ENCODE results near the gene CCDC17.
"Not testable (repeated sequence)": the region's sequence is repeated elsewhere in the genome, so short reads cannot be mapped to it uniquely, and the experiment has no call there.

Gene CCDC17

DNA sequence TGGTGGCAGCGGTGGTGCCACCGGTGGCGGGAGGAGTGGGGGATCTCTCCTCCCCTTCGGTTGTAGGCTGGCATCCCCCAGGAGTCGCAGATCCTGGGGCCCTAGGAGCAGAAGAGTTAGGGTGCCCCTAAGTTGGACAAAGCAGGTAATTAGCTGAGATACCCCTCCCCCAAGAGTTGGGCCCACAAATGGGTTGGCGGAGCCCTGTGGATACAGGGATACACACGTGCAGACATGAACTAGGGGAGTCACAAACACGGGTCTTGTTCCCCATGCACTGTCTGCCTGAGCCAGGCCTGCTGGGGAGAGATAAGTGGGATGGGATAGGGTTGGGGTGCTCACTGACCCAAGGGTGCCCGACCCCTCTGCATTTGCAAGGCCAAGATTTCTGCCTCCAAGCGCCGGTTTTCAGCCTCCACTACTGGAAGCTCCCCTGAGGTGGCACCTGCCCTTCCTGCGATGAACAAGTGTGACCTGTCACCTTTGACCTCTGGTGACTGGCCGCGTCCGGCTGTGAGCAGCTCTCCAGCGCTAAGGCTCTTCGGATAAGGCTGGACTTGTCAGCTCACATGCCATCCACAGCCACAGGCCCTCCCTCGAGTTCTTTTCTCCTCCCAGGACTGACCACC lies 1.8 kb downstream of the CCDC17 start:
- DNase-seq (ENCODE audit: low read depth): no peak

DNA sequence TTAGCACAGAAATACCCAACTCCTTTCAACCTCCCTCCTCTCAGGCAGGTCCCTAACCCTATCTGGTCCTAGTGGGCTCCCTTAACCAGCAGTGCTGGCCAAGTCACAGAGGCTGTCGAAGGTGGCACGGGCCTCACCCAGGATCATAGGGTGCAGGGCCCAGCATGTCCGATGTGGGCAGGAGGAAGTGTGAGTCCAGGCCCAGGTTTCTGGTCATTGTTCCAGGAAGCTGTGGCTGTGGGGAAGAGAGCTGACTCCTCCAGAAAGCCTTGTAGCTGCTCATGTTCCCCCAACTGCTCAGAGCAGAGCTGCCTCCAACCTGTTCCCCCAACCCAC lies 2.4 kb downstream of the CCDC17 start:
- no peak for DNase-seq (ENCODE audit: low read depth)

DNA sequence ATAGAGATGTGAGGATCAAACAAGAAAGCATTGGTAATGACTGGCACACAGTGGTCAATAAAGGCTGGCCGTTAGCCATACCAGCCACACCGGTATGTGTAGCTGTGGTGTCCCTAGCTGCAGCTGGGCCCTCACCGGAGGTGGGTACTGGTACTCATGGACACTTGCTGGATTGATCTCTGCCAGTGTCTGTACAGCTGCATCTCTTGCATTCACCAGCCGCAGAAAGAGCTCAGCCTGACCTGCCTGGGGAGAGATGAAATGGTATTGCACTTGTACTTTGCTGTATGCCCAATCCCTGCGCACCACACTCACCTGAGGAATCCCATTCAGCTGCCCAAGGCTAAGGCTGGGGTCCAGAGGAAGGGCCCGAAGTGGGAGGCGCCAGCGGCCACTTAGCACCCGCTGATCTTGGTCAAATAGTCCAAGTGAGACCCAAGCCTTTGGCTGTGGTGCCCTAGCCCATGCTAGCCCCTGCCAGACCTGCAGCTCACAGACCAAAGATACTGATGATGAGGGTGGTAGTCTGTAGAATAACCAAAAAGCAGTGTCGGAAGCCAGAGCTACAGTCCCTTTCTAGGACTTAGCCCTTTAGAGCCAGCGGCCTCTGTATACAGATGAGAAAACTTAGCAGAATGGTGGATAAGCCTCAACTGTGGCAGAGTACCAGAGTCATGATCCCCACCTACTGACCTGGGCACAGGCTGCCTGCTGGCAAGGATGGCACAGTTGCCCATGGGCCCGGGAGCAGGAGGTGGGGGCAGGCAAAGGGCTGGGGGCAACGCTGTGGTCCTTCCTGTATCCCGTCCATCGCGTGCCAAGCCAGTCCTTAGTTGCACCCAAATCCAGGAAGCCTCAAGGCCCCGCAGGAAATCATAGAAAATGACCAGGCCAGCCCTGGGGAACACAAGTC lies 3.0 kb downstream of the CCDC17 start:
- no peak for DNase-seq (ENCODE audit: low read depth)

- DNase-seq (ENCODE audit: low read depth): no peak
These were observed 4.5 kb downstream of the CCDC17 start for GRCh38 chr1:45619149-45619921.

GRCh38 chr1:45617618-45618017 lies 6.2 kb downstream of the CCDC17 start:
- DNase-seq (ENCODE audit: low read depth): no peak

- no peak for DNase-seq (ENCODE audit: low read depth)
These were observed 8.0 kb downstream of the CCDC17 start for GRCh38 chr1:45615885-45616284.

GRCh38 chr1:45612941-45613579 lies 10.8 kb downstream of the CCDC17 start:
- DNase-seq (ENCODE audit: low read depth): no peak

- no peak for DNase-seq (ENCODE audit: low read depth)
These were observed 13.1 kb downstream of the CCDC17 start for GRCh38 chr1:45610589-45611226.

- no peak for DNase-seq (ENCODE audit: low read depth)
These were observed 15.4 kb downstream of the CCDC17 start for GRCh38 chr1:45608175-45609156.

DNA sequence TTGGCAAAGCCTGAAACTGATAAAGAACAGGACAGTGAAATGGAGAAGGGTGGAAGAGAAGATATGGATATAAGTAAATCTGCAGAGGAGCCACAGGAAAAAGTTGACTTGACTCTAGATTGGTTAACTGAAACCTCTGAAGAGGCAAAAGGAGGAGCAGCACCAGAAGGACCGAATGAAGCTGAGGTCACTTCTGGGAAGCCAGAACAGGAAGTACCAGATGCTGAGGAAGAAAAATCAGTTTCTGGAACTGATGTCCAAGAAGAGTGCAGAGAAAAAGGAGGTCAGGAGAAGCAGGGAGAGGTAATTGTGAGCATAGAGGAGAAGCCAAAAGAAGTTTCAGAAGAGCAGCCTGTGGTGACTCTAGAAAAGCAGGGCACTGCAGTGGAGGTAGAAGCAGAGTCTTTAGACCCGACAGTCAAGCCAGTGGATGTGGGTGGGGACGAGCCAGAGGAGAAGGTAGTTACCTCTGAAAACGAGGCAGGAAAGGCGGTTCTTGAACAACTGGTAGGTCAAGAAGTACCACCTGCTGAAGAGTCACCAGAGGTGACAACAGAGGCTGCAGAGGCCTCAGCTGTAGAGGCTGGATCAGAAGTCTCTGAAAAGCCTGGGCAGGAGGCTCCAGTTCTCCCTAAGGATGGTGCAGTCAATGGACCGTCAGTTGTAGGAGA lies 16.3 kb downstream of the CCDC17 start:
- DNase-seq (ENCODE audit: low read depth): no peak

GRCh38 chr1:45604239-45604638 lies 19.6 kb downstream of the CCDC17 start:
- DNase-seq (ENCODE audit: low read depth): no peak

- DNase-seq (ENCODE audit: low read depth): not testable (repeated sequence)
These were observed 27.1 kb downstream of the CCDC17 start for GRCh38 chr1:45596765-45597164.

DNA sequence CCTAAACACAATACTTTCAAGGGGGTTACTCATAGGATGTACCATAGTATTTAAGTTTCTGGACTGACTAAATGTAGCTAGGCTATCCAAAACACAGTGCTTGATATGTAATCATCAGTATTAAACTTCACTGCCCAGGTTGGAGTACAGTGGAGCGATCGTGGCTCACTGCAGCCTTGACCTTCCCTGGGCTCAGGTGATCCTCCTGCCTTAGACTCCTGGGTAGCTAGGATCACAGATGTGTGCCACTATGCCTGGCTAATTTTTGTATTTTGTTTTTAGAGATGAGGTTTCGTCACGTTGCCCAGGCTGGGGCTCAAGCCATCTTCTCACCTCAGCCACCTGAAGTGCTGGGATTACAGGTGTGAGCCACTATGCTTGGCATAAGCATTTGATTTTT lies 29.4 kb downstream of the CCDC17 start:
- no peak for DNase-seq (ENCODE audit: low read depth)

DNA sequence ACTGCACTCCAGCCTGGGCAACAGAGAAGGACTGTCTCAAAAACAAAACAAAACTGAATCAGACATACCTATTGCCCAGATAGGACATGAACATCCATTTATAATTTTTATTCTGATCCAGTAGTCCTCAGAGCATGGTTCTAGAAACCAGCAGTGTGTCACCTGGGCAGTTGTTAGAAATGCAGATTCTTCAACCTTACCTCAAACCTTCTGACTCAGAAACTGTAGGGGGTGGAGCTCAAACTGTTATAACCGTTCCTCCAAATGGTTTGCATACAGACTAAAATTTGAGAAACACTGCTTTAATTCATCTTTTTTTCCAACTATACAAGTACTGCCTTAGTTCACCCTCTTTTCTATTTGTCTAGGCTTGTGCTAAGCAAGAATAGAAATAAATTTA lies 34.0 kb downstream of the CCDC17 start:
- DNase-seq (ENCODE audit: low read depth): no peak

GRCh38 chr1:45586769-45587168 lies 37.1 kb downstream of the CCDC17 start:
- DNase-seq (ENCODE audit: low read depth): no peak

GRCh38 chr1:45585496-45586075 lies 38.3 kb downstream of the CCDC17 start:
- DNase-seq (ENCODE audit: low read depth): no peak

DNA sequence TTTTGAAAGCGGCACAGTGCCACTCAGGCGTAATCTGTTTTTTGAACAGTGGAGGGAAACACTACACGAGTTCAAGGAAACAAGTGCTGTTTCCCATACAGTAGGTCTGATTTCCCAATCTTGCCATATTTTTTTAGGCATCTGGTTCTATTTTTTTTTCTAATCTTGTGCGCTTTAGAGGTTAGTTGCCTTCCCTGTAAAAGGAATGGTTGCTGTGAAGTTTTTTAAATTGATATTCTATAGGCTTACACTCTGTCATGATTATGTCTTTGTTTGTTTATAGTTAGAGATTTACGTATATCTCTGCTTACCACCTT lies 38.8 kb downstream of the CCDC17 start:
- peak; percentile 78 for DNase-seq (ENCODE audit: low read depth)

DNA sequence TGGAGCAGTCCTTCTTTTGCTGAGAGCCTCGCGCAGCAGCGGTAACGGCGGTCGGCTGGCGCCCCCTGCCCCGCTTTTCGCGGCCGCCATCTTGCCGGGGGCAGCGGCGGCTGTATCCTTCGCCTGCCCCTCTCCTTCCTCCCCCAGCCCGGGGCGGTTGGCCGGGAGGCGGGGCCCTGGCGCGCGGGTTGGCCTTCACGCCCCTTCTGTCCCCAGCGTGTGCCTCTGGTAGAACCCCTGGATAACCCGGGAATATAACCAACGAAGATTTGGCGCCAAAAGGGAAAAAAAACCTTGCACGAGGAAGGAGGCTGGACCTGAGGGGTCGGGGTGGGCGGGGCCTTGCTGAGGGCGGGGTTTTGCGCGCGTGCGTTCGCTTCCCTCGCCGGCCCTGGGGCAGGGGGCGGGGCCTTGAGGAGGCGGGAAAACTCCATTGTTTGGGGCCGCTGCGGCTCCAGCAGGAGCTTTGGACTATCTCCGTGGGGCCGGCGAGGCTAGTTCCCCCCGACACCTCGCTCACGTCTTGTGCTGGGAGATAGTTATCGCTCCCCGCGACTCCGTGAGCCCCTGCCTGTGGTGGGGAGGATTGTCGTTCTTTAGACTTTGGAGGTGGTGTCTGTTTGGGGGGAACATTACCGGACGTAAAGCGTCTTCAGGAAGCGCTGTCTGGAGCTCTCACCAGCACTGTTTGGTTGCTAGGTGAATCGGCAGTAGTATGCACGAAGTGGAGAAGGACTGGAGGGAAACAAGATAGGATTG lies 39.3 kb downstream of the CCDC17 start:
- peak; percentile 80 for DNase-seq (ENCODE audit: low read depth)
